Muscle of arm (tissue), 12 donors: ENCODE measurements around the gene GAS2L1. TPM values are rescaled to one million over a fixed set of nuclear protein-coding genes. Genes with fewer than 3 reads are reported as not detected.

Experiments
- polyA plus RNA-seq, 12 donors: library from polyadenylated mRNA; unstranded; fragments of 120-200 nt; gene quantifications; one replicate each; pipeline ENCODE4 v1.2.1, GENCODE V29; 2013; ENCODE audit not compliant: insufficient read length in 12 of 12

Gene GAS2L1
- polyA plus RNA-seq, 12 donors = 6.4 to 21.8 (median 10.4) TPM; not detected in 1

Other genes starting within 250 kb of the GAS2L1 start
- gene C22orf31, start 244.8 kb upstream of the GAS2L1 start, polyA plus RNA-seq = 1 to 10 TPM in 10 of 12 donors, not detected in 2; 1.2 to 3.6 (median 2.0) TPM
- 100 to 1,000 TPM in 2 of 12 donors, 10 to 100 TPM in 9, not detected in 1; 65.7 to 117 (median 83.6) TPM for gene KREMEN1, start 233.6 kb upstream of the GAS2L1 start, polyA plus RNA-seq
- 10 to 100 TPM in 3 of 12 donors, 1 to 10 TPM in 8, not detected in 1; 4.9 to 18.2 (median 6.6) TPM for gene EMID1, start 100.8 kb upstream of the GAS2L1 start, polyA plus RNA-seq
- 10 to 100 TPM in 11 of 12 donors, not detected in 1; 17.8 to 55.0 (median 20.3) TPM for gene RHBDD3, start 38.7 kb upstream of the GAS2L1 start, polyA plus RNA-seq
- gene EWSR1, start 38.4 kb upstream of the GAS2L1 start, polyA plus RNA-seq = 100 to 1,000 TPM in 11 of 12 donors, not detected in 1; 138 to 365 (median 171) TPM
- 1 to 10 TPM in 10 of 12 donors, not detected in 2; 1.2 to 2.5 (median 1.8) TPM for gene RASL10A, start 9.0 kb downstream of the GAS2L1 start, polyA plus RNA-seq
- gene AP1B1, start 81.9 kb downstream of the GAS2L1 start, polyA plus RNA-seq = 10 to 100 TPM in 11 of 12 donors, not detected in 1; 20.6 to 35.7 (median 24.2) TPM
- under 1 TPM in 6 of 12 donors, not detected in 6; 0.09 to 0.52 (median 0.25) TPM for gene RFPL1, start 131.9 kb downstream of the GAS2L1 start, polyA plus RNA-seq
- gene NEFH, start 173.6 kb downstream of the GAS2L1 start, polyA plus RNA-seq = 10 to 100 TPM in 1 of 12 donors, 1 to 10 TPM in 9, under 1 TPM in 1, not detected in 1; 0.19 to 10.5 (median 2.1) TPM
- 10 to 100 TPM in 11 of 12 donors, not detected in 1; 18.6 to 30.5 (median 26.1) TPM for gene THOC5, start 247.1 kb downstream of the GAS2L1 start, polyA plus RNA-seq